Activated CD8-positive, alpha-beta memory T cell treated with anti-CD3 and anti-CD28 coated beads for 1 hour (primary cell): ENCODE results near the gene ADCY7.
"Not testable (repeated sequence)": the region's sequence is repeated elsewhere in the genome, so short reads cannot be mapped to it uniquely, and the experiment has no call there.

Source experiments
- DNase-seq, 2 donors: peaks; one replicate each; pipeline ENCODE4 v3.0.0-alpha.2; 2020; ENCODE audit warnings: low read depth in 1 of 2; ENCODE audit errors: extremely low read depth in 1 of 2

Gene ADCY7

DNA sequence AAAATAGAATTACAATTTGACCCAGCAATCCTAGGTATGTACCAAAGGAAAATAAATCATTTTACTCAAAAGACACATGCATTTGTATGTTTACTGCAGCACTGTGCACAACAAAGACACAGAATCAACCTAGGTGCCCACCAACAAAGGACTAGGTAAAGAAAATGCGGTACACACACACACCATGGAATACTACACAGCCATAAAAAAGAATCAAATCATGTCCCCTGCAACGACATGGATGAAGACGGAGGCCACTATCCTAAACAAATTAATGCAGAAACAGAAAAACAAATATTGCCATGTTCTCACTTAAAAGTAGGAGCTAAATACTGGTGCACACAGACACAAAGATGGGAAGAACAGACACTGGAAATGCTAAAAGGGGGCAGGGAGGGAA is 66.2 kb downstream of the ADCY7 start:
- DNase-seq: no peak

DNA sequence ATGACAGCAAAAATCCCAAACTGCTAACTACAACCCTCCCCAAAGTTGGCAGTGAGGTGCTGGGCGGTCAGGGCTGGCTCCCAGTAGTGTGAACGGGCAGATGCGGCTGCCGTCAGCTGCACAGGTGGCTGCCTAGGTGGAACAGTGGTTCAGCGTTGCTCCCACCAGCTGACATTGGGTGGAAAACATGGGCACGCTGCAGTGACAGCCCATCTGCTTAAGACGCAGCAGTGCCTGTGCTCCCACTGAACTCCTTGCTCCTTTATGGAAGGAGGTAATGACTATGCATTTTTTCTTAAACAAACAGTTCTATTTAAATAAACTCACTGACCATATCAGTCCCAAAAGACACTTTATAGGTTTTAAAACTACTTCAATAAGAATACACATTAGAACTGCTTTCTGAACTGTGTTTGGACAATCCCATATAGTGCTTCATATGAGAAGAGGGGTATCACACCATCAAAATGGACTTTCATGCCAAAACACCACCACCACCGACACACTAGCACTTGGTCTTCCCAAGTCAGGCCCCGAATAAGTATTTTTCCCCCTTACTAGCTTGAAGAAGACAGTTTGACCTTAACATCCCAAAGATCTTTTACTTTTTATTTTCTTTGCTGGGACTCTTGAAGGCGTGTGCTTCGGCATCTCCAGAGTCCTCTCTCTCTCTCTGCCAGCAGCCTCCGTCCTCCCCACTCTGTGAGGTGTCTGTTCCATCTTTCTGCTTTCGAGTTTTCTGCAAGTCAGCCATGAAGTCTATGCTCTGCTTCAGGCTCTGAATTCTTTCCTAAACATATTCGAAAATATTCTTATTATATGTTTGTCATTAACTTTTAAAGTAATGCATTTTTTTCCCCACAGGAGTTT is 68.0 kb downstream of the ADCY7 start:
- no peak for DNase-seq

DNA sequence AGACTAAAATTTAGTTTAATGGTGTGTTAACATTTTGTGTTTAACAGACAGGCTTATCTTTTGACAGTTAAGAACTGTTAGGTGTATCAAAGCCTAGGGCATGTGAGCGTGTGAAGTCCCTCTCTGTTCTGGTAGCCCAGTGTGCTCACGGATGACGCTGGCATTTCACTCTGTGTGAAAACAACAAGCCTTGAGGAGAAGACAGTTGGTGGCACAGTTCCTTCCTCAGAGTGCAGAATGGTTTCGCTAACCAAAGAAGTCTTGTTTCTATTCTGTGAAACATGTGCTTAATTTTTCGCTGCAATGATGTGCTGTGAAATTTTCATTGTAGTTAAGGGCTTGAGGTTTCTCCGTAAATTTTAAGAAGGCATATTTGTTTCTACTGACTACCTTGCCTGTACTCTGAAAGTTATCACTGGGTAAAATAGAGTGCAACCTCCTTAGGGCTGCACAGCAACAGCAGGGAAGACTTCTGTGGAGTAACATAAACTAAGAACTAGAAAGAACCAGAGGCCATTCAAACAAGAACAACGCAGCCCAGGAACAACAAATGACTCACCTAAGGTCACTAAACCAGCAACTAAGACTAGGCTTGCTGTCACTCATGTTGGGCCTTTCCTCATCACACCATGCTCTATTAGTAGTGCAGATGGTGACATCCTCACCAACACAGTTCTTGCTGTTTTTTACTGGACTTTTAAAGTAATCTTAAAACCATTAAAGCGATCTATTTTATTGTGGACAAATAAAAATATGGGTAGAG is 69.0 kb downstream of the ADCY7 start:
- DNase-seq: peak in 1 of 2 donors; percentile 22

DNA sequence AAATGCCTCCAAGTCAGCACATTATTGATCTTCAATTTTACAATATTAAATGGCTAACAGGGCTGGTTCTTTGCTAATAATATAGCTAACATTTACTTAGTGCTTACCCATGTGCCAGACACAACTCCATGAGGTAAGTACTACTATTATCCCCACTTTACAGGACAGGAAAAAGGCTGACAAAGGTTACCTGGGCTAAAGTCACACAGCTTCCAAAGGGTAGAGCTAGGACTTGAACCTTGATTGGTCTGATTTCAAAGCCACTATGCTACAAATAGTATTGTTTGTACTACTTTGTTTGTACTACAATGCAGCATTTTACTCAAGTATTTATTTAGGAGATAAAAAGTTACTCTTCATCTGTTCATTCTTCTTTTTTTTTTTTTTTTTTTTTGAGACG is 70.5 kb downstream of the ADCY7 start:
- DNase-seq: no peak

DNA sequence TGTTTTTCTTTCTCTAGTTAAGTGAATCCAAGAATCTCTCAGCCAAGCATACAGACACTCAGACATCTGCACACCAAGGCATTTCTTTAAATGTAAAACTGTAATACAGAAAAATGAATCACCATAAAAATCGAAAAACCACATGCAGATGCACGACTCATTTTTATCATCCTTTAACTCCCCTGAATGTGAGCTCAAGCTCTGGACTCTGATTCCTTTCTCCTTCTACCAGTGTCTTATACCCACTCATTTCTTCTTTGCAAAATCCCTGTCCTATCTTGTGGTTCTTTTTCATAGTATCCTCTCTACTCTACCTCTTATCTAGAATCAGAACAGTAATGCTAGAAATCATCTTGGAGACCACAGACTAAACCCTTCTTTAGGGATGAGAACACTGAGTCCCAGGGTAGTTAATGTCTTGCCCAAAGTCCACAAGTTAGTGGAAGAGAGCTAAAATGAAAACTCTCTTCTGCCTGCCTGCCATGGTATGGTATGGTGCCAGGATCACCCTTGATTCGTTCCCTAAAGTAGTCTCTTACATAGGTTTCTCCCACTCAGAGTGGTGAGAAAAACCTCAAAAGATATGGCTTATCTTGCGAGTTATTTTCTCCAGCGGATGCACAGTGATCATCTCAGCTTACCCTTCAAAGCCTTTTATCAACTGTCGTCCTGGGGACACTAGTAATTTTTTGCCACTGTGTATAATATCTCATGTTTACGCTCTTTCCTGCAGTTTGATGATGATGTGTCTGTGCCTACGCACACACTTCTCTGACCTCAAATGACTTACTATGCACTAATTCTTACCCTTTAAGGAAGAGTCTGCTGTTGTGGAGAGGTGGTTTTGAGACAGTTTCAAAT is 72.2 kb downstream of the ADCY7 start:
- DNase-seq: no peak

DNA sequence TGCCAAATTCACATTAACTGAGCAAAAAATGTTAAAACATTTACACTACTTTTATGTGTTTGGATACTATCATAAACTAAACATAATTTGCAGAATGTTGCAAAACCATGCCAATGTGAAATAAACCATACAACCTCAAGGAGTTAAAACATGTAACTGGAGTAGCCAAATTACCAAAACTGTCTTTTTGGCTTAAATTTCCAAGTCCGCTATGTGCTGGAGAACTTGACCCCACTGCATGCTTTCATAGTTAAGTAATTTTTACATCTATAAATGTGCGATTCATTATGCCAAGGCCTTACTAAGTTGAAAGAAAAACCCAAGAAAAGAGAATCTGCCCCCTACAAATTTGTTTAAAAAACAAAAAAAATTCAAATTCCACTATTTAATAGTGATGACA is 74.2 kb downstream of the ADCY7 start:
- no peak for DNase-seq

DNA sequence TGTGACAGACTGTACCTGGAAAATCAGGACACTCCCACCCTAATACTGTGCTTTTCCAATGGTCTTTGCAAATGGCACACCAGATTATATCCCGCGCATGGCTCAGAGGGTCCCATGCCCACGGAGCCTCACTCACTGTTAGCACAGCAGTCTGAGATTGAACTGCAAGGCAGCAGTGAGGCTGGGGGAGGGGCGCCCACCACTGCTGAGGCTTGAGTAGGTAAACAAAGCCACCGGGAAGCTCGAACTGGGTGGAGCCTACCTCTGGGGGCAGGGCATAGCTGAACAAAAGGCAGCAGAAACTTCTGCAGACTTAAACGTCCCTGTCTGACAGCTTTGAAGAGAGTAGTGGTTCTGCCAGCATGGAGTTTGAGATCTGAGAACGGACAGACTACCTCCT is 77.2 kb downstream of the ADCY7 start:
- DNase-seq: not testable (repeated sequence)

DNA sequence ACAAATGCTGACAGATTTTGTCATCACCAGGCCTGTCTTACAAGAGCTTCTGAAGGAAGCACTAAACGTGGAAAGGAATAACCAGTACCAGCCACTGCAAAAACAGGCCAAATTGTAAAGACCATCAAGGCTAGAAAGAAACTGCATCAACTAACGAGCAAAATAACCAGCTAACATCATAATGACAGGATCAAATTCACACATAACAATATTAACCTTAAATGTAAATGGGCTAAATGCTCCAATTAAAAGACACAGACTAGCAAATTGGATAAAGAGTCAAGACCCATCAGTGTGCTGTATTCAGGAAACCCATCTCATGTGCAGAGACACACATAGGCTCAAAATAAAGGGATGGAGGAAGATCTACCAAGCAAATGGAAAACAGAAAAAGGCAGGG is 78.9 kb downstream of the ADCY7 start:
- DNase-seq: not testable (repeated sequence)

DNA sequence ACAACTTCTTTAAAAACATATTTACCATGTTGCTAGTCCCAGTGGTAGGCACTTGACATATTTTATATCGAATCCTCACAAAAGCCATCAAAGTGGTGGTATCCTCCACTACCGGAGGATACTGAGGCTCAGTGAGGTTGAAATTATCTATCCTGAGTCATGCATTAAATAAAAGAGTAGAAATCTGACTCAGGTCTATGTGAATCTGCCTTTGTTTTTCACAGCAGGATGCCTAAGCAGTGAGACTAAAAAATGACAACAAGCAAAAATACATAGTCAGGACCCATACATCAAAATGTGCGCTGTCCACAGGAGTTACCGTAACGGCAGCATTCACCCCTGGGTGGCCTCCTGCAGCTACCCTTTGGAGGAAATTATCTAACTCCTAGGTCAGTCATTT is 84.8 kb downstream of the ADCY7 start:
- DNase-seq: no peak

DNA sequence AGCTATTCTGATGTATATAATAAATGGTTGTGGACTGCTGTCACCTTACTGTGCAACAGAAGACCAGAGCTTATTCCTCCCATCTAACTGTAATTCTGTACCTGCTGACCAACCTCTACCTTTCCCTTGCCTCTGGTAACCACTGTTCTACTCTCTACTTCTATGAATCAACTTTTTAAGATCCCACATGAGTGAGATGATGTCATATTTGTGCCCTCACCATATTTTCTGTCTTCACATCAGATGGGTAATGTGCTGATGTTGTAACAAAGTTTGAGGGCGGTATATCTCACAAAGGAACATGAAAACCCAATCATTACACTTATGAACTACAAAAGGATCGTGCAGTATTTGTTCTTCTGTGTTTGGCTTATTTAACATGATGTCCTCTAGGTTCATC is 85.6 kb downstream of the ADCY7 start:
- DNase-seq: no peak

DNA sequence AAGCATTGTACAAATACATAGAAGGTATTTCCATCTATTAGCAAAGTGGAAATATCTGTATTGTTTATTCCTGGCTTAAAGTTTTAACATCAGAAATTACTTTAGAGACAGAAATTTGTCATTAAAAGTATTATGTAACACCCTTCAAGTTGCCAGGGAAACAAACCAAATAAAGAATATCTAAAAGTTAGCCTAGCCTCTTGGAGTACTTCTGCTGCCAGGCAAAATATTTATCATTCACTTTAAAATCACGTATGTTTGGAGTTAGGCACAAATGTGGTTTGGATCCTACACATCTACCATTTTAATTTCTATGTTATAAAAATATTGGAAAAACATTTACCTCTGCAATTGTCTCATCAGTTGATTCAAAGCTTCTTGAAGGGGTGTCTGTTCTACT is 87.7 kb downstream of the ADCY7 start:
- DNase-seq: no peak

DNA sequence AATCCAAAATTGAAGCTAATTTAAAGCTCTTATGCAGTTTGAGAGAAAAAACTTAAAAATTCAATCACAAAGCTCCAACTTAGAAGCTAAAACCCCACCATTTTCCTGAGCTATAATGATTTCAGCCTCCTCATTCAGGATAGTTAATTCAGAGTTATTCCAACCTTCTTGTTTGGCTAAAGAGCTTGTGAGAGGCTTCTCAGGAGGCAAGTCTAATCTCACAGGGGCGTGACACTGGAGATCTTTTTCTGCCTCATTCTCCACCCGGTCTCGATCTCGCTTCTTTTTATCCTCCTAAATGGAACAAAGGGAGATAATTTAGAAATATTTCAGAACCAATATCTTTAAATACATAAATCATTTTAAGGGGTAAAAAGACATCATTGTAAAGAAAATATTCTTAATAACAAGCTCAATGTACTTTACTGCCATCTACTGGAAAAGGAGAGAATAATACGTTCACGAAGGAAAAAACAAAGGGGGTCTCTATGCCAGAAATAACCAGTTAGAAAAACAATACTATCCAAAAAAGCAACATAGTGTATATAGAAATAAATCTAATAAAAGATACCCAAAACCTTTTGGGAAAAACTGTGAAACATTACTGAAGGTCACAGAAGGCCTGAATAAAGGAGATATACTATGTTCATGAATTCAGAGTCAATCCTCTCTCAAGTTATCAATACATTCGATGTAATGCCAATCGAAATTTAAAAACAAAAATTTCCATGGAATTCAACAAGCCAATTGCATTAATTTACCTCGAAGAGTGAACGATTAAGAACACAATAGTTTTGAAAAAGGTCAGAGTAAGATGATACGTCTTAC is 88.5 kb downstream of the ADCY7 start:
- DNase-seq: no peak

DNA sequence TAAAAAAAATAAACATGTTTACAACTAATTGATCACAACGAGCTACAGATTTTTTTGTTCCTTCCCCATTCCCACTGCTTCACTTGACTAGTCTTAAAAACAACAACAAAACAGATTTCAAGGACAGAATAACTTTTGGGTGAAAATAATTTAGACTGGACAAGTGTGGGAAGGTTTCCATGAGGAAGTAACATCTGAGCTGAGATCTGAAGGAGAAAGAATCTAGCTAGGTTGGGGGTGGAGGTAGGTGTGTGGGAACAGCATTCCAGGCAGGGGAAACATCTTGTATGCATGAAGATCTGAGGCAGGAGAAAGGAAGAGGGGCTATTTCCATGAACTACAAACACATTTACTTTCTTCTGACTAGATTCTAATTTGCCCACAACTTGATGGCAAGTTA is 93.3 kb downstream of the ADCY7 start:
- DNase-seq: no peak

DNA sequence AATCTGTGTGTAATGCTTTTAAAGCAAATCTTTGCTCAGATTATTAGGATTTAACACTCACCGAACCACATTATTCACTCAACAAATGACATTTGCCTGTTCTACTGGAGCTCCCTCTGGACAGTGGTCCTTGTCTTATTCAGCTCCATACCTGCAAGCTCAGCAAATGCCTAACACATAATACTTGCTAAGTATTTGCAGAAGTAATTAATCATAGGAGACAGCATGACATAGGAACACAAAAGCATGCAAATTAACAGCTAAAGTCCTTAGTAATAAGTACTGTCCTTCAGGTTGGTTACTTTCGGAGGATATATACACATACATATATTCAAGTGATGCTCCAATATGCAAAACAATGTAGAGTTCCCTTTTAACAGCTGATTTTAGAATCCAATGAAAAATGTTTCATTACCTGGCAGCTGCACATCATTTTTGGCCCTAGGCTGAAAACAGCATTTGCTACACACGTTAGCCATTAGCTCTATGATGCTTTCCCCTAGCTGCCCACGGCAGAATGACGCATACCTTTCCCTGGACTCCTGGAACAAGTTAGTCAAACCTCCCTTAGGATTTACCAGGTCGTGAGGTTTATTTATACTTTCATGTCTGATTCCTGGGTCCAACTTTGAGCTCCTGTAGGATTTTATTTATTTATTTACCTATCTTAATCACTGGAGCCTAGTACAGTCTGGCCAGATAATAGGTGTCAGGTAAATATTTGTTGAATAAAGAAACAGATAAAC is 93.9 kb downstream of the ADCY7 start:
- DNase-seq: no peak

DNA sequence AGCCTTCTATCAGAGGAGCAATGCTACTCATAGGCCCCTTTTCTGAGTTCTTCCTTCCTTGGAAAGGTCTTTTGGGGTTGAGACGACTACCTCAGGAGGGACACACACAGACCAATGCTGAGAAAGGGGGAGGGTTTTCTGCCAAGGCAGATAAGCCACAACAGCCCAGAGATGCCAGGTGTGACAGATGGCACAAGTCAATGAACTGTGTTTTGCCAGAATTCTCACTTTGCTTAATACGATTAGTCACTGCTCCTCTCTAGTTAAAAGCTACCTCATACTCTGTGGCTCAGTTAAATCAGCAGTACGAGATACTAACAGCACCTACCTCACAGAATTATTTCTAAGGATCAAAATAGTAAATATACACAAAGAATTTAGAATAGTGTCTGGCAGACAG is 94.4 kb downstream of the ADCY7 start:
- DNase-seq: no peak

DNA sequence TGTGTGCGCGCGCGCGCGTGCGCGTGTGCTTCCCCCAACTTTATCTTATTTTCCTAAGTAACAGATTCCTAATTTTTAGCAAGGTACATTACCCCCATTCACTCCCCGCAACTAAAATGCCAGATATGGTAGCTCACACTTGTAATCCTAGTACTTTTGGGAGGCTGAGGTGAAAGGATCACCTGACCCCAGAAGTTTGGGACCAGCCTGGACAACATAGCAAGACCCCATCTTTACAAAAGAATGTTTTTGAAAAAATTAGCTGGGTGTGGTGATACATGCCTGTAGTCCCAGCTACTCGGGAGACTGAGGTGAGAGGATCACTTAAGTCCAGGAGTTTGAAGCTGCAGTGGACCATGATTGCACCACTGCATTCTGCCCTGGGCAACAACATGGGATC is 97.3 kb downstream of the ADCY7 start:
- no peak for DNase-seq

DNA sequence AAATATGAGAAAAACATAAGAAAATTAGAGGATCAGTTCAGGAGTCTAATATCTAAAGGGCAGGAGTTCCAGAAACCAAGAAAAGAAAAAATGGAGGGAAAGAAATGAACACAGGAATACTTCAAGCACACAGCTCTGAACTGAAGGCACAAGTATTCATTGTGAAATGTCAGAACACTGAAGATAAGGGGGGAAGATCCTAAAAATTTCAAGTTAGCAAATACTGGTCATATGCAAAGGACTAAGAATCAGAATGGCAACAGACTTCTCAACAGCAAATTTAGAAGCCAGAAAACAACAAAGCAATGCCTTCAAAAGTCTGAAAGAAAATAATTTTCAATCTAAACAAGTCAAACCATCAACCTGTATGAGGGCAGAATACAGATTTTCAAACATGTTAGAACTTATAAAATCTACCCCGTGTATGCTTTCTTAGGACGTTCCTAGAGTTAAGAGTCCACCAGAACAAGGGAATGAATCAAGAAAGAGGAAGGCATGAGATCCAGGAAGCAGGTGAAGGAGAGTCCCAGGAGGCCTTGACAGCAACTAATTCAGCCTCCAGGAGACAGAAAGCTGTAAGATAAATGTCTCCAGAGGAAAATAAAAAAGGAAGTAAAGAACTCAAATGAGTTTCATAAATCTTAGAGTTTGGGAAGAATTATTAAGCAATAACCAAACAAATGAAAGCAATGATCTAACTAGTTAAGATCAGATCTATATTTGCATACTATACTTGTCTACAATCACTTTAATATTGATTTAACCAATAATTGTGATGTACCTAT is 99.6 kb downstream of the ADCY7 start:
- DNase-seq: no peak
